HCT116 (cell line): ENCODE data around the gene COL28A1. TPM values are rescaled to one million over a fixed set of nuclear protein-coding genes. Genes with fewer than 3 reads are reported as not detected.

Experiments used
- ATAC-seq: fragments of 200-7000 bp; cut with Tn5 transposase; 2 replicates; pipeline ENCODE4 v1.9.1; 2020; ENCODE audit warnings: mild to moderate bottlenecking, moderate library complexity
- BruUV-seq: library from RNA; stranded (reverse); fragments of 400-500 nt; replicated peaks from 2 replicates; lab custom pipeline; 2021; lab: Mats Ljungman, UMichigan
- CTCF ChIA-PET: fragments of 300-600 bp; sonication (Branson Sonifier 250); formaldehyde crosslinking; loops from one replicate; lab custom pipeline; 2021; ENCODE audit warnings: antibody characterized with exemption; lab: Charles Lee
- POLR2A ChIA-PET: fragments of 300-600, 350-600 bp; sonication (Branson Sonifier 250); formaldehyde crosslinking; loops from one replicate; lab custom pipeline; 2021; ENCODE audit warnings: antibody characterized with exemption; lab: Charles Lee
- RAD21 ChIA-PET, 2 experiments: fragments of 300-600 bp; sonication (Branson Sonifier 250); formaldehyde crosslinking; loops; one replicate each; lab custom pipeline; 2023; ENCODE audit warnings: low total read pairs in 2 of 2; ENCODE audit not compliant: uncharacterized antibody in 2 of 2, unreplicated experiment in 2 of 2, low non-redundant PET in 1 of 2; lab: Charles Lee
- DNase-seq: peaks from one replicate; pipeline ENCODE4 v3.0.0-alpha.2; 2010; ENCODE audit warnings: low read depth, low spot score
- H2AFZ ChIP-seq: fragments of 200-600 bp; shearing (Covaris generic), sonication (generic); 2 replicates; pipeline ENCODE4 v1.6.1; 2017; ENCODE audit warnings: low read depth, mixed run types, mixed read lengths, antibody characterized with exemption, low read length; ENCODE audit not compliant: poor library complexity, severe bottlenecking
- H3K27ac ChIP-seq: 2 replicates; pipeline ENCODE4 v1.5.1; 2012; ENCODE audit warnings: low read depth, low read length
- H3K27me3 ChIP-seq: fragments of 200-600 bp; sonication (generic); 2 replicates; pipeline ENCODE4 v1.6.1; 2016; ENCODE audit warnings: mixed run types, low read length, mixed read lengths; ENCODE audit not compliant: insufficient read depth
- H3K36me3 ChIP-seq, 2 experiments: fragments of 200-500 bp in 1 of 2; fragments of 200-600 bp in 1 of 2; sonication (Bioruptor generic) in 1 of 2; sonication (generic) in 1 of 2; 2 replicates each; pipeline versions ENCODE4 v1.5.1 to v1.6.1; 2014 to 2016; ENCODE audit warnings: low read length in 2 of 2, inconsistent platforms in 1 of 2, mixed read lengths in 1 of 2, mixed run types in 1 of 2; ENCODE audit not compliant: insufficient read depth in 2 of 2, control insufficient read depth in 1 of 2
- H3K4me1 ChIP-seq, 2 experiments: fragments of 200-600 bp in 1 of 2; sonication (generic) in 1 of 2; 2 replicates each; pipeline versions ENCODE4 v1.5.1 to v1.6.1; 2012 to 2017; ENCODE audit warnings: low read length in 2 of 2, inconsistent platforms in 1 of 2, mild to moderate bottlenecking in 1 of 2, mixed read lengths in 1 of 2, mixed run types in 1 of 2, moderate library complexity in 1 of 2; ENCODE audit not compliant: insufficient read depth in 2 of 2, control insufficient read depth in 1 of 2
- H3K4me2 ChIP-seq: fragments of 200-600 bp; sonication (generic); 2 replicates; pipeline ENCODE4 v1.6.1; 2017; ENCODE audit warnings: mixed run types, low read length, mixed read lengths
- H3K4me3 ChIP-seq, 2 experiments: fragments of 200-600 bp in 1 of 2; sonication (generic) in 1 of 2; replicated peaks in 1 of 2; 2 replicates each; pipeline ENCODE4 v1.5.1; 2011 to 2016; ENCODE audit warnings: low read length in 2 of 2, control low read depth in 1 of 2, low read depth in 1 of 2, mild to moderate bottlenecking in 1 of 2, mixed read lengths in 1 of 2, mixed run types in 1 of 2
- H3K79me2 ChIP-seq: fragments of 200-600 bp; sonication (generic); 2 replicates; pipeline ENCODE4 v1.6.1; 2017; ENCODE audit warnings: mild to moderate bottlenecking, mixed run types, low read length, moderate library complexity, mixed read lengths; ENCODE audit not compliant: insufficient read depth
- H3K9ac ChIP-seq: fragments of 200-600 bp; sonication (generic); 2 replicates; pipeline ENCODE4 v1.6.1; 2016; ENCODE audit warnings: low read length, mixed read lengths
- H3K9me2 ChIP-seq: fragments of 200-600 bp; sonication (generic), shearing (Covaris generic); 2 replicates; pipeline ENCODE4 v1.6.1; 2017; ENCODE audit warnings: mixed run types, mild to moderate bottlenecking, moderate library complexity; ENCODE audit not compliant: insufficient read depth
- H3K9me3 ChIP-seq, 2 experiments: fragments of 200-500 bp in 1 of 2; fragments of 200-600 bp in 1 of 2; sonication (Bioruptor generic) in 1 of 2; sonication (generic) in 1 of 2; 2 replicates each; pipeline ENCODE4 v1.6.1; 2014 to 2017; ENCODE audit warnings: low read length in 2 of 2, mixed read lengths in 2 of 2, inconsistent platforms in 1 of 2, low read depth in 1 of 2, mild to moderate bottlenecking in 1 of 2, mixed run types in 1 of 2, moderate library complexity in 1 of 2; ENCODE audit not compliant: control insufficient read depth in 1 of 2, insufficient read depth in 1 of 2
- H4K20me1 ChIP-seq: fragments of 200-600 bp; sonication (generic), shearing (Covaris generic); 2 replicates; pipeline ENCODE4 v1.6.1; 2017; ENCODE audit warnings: mixed run types, mild to moderate bottlenecking, moderate library complexity; ENCODE audit not compliant: insufficient read depth
- CEBPB ChIP-seq: IDR thresholded peaks from 2 replicates; pipeline ENCODE4 v1.6.1; 2012; ENCODE audit warnings: low read depth
- CTCF ChIP-seq, 3 experiments: fragments of 200-600 bp in 1 of 3; sonication (generic) in 1 of 3; IDR thresholded peaks in 2 of 3; conservative IDR thresholded peaks in 1 of 3; 2 replicates each; pipeline ENCODE4 v1.5.1; 2012 to 2017; ENCODE audit warnings: low read depth in 2 of 3, low read length in 2 of 3, antibody characterized with exemption in 1 of 3, borderline replicate concordance in 1 of 3, control low read depth in 1 of 3, mild to moderate bottlenecking in 1 of 3, mixed read lengths in 1 of 3, mixed run types in 1 of 3, moderate library complexity in 1 of 3; ENCODE audit not compliant: insufficient read depth in 1 of 3
- EGR1 ChIP-seq: IDR thresholded peaks from 2 replicates; pipeline ENCODE4 v1.6.1; 2012; ENCODE audit warnings: low read depth
- ELF1 ChIP-seq: IDR thresholded peaks from 2 replicates; pipeline ENCODE4 v1.6.1; 2012; ENCODE audit warnings: low read depth, borderline replicate concordance
- EZH2 ChIP-seq: fragments of 200-600 bp; sonication (generic); IDR thresholded peaks from 2 replicates; pipeline ENCODE4 v1.6.1; 2017; ENCODE audit warnings: antibody characterized with exemption, mixed run types
- EZH2phosphoT487 ChIP-seq: fragments of 200-600 bp; IDR thresholded peaks from 2 replicates; pipeline ENCODE4 v1.6.1; 2018; ENCODE audit warnings: antibody characterized with exemption, borderline replicate concordance
- FOSL1 ChIP-seq: IDR thresholded peaks from 2 replicates; pipeline ENCODE4 v1.6.1; 2012; ENCODE audit warnings: low read depth
- JUND ChIP-seq: IDR thresholded peaks from 2 replicates; pipeline ENCODE4 v1.6.1; 2012
- MAX ChIP-seq: IDR thresholded peaks from 2 replicates; pipeline ENCODE4 v1.6.1; 2012
- POLR2A ChIP-seq: IDR thresholded peaks from 2 replicates; pipeline ENCODE4 v1.7.0; 2011; ENCODE audit warnings: borderline replicate concordance; ENCODE audit not compliant: insufficient read depth, insufficient read length; ENCODE audit errors: extremely low read depth
- POLR2AphosphoS5 ChIP-seq: IDR thresholded peaks from 2 replicates; pipeline ENCODE4 v1.6.1; 2011; ENCODE audit warnings: mild to moderate bottlenecking, low read depth, low read length, moderate library complexity
- RAD21 ChIP-seq: IDR thresholded peaks from 2 replicates; pipeline ENCODE4 v1.6.1; 2012; ENCODE audit warnings: low read depth, mild to moderate bottlenecking
- REST ChIP-seq: IDR thresholded peaks from 2 replicates; pipeline ENCODE4 v1.6.1; 2012; ENCODE audit warnings: low read depth
- SIN3A ChIP-seq: IDR thresholded peaks from 2 replicates; pipeline ENCODE4 v1.6.1; 2012; ENCODE audit warnings: low read depth
- SP1 ChIP-seq: IDR thresholded peaks from 2 replicates; pipeline ENCODE4 v1.6.1; 2012; ENCODE audit warnings: low read depth
- SRF ChIP-seq: IDR thresholded peaks from 2 replicates; pipeline ENCODE4 v1.6.1; 2012; ENCODE audit warnings: low read depth
- TCF7L2 ChIP-seq: IDR thresholded peaks from 2 replicates; pipeline ENCODE4 v1.7.0; 2011; ENCODE audit warnings: borderline replicate concordance, inconsistent platforms; ENCODE audit not compliant: insufficient read depth, insufficient read length; ENCODE audit errors: extremely low read depth
- YY1 ChIP-seq: IDR thresholded peaks from 2 replicates; pipeline ENCODE4 v1.6.1; 2011; ENCODE audit warnings: low read length, low read depth, moderate library complexity, mild to moderate bottlenecking; ENCODE audit not compliant: insufficient replicate concordance; ENCODE audit errors: extremely low read depth
- ZFX ChIP-seq: fragments of 450-650 bp; IDR thresholded peaks from 2 replicates; pipeline ENCODE4 v1.6.1; 2017
- ZNF274 ChIP-seq: fragments of 200-500 bp; sonication (Bioruptor generic); IDR thresholded peaks from 2 replicates; pipeline ENCODE4 v1.6.1; 2014; ENCODE audit warnings: mild to moderate bottlenecking, low read depth, low read length, inconsistent platforms
- intact Hi-C: fragments of 100-400 bp; cut with micrococcal nuclease; formaldehyde crosslinking; loops from 2 replicates; pipeline ENCODE4 v1.10.0; 2022
- total RNA-seq: library from RNA; stranded (reverse); gene quantifications from one replicate; pipeline ENCODE4 v1.2.1, GENCODE V29; 2021; ENCODE audit not compliant: unreplicated experiment

The COL28A1 gene
- total RNA-seq, 1 experiment from 2014 or later: 0.12 TPM

DNA sequence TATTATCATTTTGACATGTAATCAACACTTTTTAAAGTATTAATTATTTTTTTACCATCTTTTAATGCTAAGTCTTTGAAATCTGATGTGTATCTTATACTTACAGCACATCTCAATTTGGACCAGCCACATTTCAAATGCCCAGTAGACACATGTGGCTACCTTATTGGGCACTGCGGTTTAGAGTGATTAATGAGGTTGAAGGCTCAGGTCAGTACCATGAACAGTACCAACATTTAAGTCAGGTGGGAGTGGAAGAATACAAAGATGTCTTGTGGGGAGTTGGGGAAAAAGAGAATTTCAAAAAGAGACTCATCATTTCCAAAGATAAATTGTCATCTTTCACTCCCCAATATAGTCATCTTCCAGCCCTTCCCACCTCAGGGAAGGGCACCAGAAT, 40.5 kb downstream of the COL28A1 start:
- no peak overlapping the region for H3K4me3 ChIP-seq
- H3K9ac ChIP-seq: no peak overlapping the region
- no peak overlapping the region for H3K27ac ChIP-seq
- POLR2A ChIA-PET: no interaction called here
- ATAC-seq (no peak), DNase-seq (no peak)
- no peaks in the 10 kb centered on the region for H3K9me3 ChIP-seq
- H3K9me2 ChIP-seq: no peaks in the 10 kb centered on the region
- RAD21 ChIA-PET: no interaction called here
- H3K4me1 ChIP-seq: peaks cover 7 to 26% of the 10 kb centered on the region in 2 experiments
- H3K36me3 ChIP-seq: no peaks in the 10 kb centered on the region
- no peak for TF ChIP-seq RAD21
- no peak for TF ChIP-seq SRF
- no peak for TF ChIP-seq FOSL1
- TF ChIP-seq ELF1: no peak
- TF ChIP-seq EZH2phosphoT487: no peak
- no peak for TF ChIP-seq EGR1
- no peak for TF ChIP-seq POLR2AphosphoS5
- no peak for TF ChIP-seq CTCF (IDR thresholded peaks at IDR 0.05 in 2 of 3, conservative IDR thresholded peaks at IDR 0.05 in 1 of 3; ENCODE audit: borderline replicate concordance in 1 of 3, insufficient read depth in 1 of 3, low read depth in 2 of 3, low read length in 2 of 3)
- no peak for TF ChIP-seq EZH2
- no peak for TF ChIP-seq TCF7L2
- no peak for TF ChIP-seq JUND
- TF ChIP-seq MAX: no peak
- TF ChIP-seq POLR2A: no peak
- no peak for TF ChIP-seq YY1
- no peak for TF ChIP-seq SIN3A
- TF ChIP-seq CEBPB: no peak
- no peak for TF ChIP-seq ZNF274
- TF ChIP-seq REST: no peak
- no peak for TF ChIP-seq ZFX
- no peak for TF ChIP-seq SP1
- intact Hi-C loops: no loop called here
- H4K20me1 ChIP-seq: no peaks in the 10 kb centered on the region
- H3K27me3 ChIP-seq: no peaks in the 10 kb centered on the region
- BruUV-seq: no TSS peak
- CTCF ChIA-PET: no interaction called here
- no peak overlapping the region for H2AFZ ChIP-seq
- H3K4me2 ChIP-seq: no peak overlapping the region
- no peaks in the 10 kb centered on the region for H3K79me2 ChIP-seq
